Measurements from ENCODE around the gene VSIG4. TPM values are rescaled to one million over a fixed set of nuclear protein-coding genes. Genes with fewer than 3 reads are reported as not detected.

VSIG4 gene
- total and polyA plus RNA-seq, 7 experiments from 2014 or later, result 0.21 to 1.8 (median 0.89) TPM; not detected in 2

- CTCF ChIA-PET, result interaction anchor here (0.6 to 1.1 kb wide), 2 partner anchors 15 to 92 kb away, joined by 5 to 6 read pairs; no protein-coding TSS in a partner anchor
- Histone ChIP-seq H3K36me3 (ENCODE audit: control insufficient read depth in 2 of 3, insufficient read depth in 3 of 3, low read length in 3 of 3) (no peaks in the 10 kb centered on the region), H3K4me3 (ENCODE audit: low read length) (no peak overlapping the region), H3K4me1 (ENCODE audit: control insufficient read depth in 2 of 2, insufficient read depth in 2 of 2, low read length in 2 of 2) (peaks cover 12 to 62% of the 10 kb centered on the region in 2 donors), H3K27me3 (ENCODE audit: control insufficient read depth in 2 of 2, insufficient read depth in 2 of 2, low read length in 2 of 2) (no peaks in the 10 kb centered on the region), H3K27ac (ENCODE audit: low read depth, low read length) (no peak overlapping the region), H3K9me3 (ENCODE audit: control insufficient read depth in 2 of 3, low read length in 3 of 3) (no peaks in the 10 kb centered on the region)
- DNase-seq, result no peak
- H3K4me3 Mint-ChIP-seq, result peak overlapping the region in 8 of 10 donors; percentile 37 to 78 (median 58)
- H3K27me3 Mint-ChIP-seq, result no peaks in the 10 kb centered on the region
- POLR2A ChIA-PET, result interaction anchor here (0.7 to 1.1 kb wide), 2 partner anchors 21 to 301 kb away, joined by 3 read pairs; no protein-coding TSS in a partner anchor
- H3K9me3 Mint-ChIP-seq, result peaks cover 0 to 2% (median 0%) of the 10 kb centered on the region in 11 donors
- H3K36me3 Mint-ChIP-seq, result peaks cover 0 to 12% (median 0%) of the 10 kb centered on the region in 5 donors
- intact Hi-C loops (cut with micrococcal nuclease), result loop anchor here in 1 of 2 donors (2.0 kb wide), 1 partner anchor 16 kb away; no protein-coding TSS in a partner anchor
- ATAC-seq, result no peak
- peak overlapping the region in 8 of 9 donors; percentile 12 to 92 (median 76) for H3K27ac Mint-ChIP-seq
- H3K4me1 Mint-ChIP-seq, result peaks cover 37 to 73% (median 67%) of the 10 kb centered on the region in 7 donors
Measured at GRCh38 chrX:66000628-66001272, 39.1 kb downstream of the VSIG4 start.

- Mint-ChIP-seq H3K9me3 (peaks cover 0 to 2% (median 0%) of the 10 kb centered on the region in 11 donors), H3K27ac (peak overlapping the region in 5 of 9 donors; percentile 28 to 84 (median 71)), H3K4me1 (peaks cover 34 to 67% (median 62%) of the 10 kb centered on the region in 7 donors), H3K4me3 (peak overlapping the region in 5 of 10 donors; percentile 37 to 78 (median 65)), H3K27me3 (no peaks in the 10 kb centered on the region), H3K36me3 (peaks cover 0 to 12% (median 0%) of the 10 kb centered on the region in 5 donors)
- Histone ChIP-seq H3K27ac (ENCODE audit: low read depth, low read length) (no peak overlapping the region), H3K27me3 (ENCODE audit: control insufficient read depth in 2 of 2, insufficient read depth in 2 of 2, low read length in 2 of 2) (no peaks in the 10 kb centered on the region), H3K4me1 (ENCODE audit: control insufficient read depth in 2 of 2, insufficient read depth in 2 of 2, low read length in 2 of 2) (peaks cover 6 to 58% of the 10 kb centered on the region in 2 donors), H3K4me3 (ENCODE audit: low read length) (no peak overlapping the region), H3K36me3 (ENCODE audit: control insufficient read depth in 2 of 3, insufficient read depth in 3 of 3, low read length in 3 of 3) (no peaks in the 10 kb centered on the region), H3K9me3 (ENCODE audit: control insufficient read depth in 2 of 3, low read length in 3 of 3) (no peaks in the 10 kb centered on the region)
- ChIA-PET CTCF (interaction anchor here (1.1 kb wide), 2 partner anchors 14 to 15 kb away, joined by 3 to 6 read pairs; no protein-coding TSS in a partner anchor), POLR2A (interaction anchor here (0.7 kb wide), 1 partner anchor 351 kb away, joined by 8 read pairs; no protein-coding TSS in a partner anchor)
- intact Hi-C loops (cut with micrococcal nuclease), result loop anchor here in 1 of 2 donors (2.0 kb wide), 1 partner anchor 17 kb away; no protein-coding TSS in a partner anchor
- no peak for DNase-seq
- no peak for ATAC-seq
Measured at GRCh38 chrX:66000178-66000577, 39.7 kb downstream of the VSIG4 start.

GRCh38 chrX:65999563-66000148, 40.2 kb downstream of the VSIG4 start:
- H3K4me3 Mint-ChIP-seq, result peak overlapping the region in 7 of 10 donors; percentile 11 to 78 (median 37)
- H3K27me3 Mint-ChIP-seq, result no peaks in the 10 kb centered on the region
- Histone ChIP-seq H3K9me3 (ENCODE audit: control insufficient read depth in 2 of 3, low read length in 3 of 3) (no peaks in the 10 kb centered on the region), H3K4me3 (ENCODE audit: low read length) (no peak overlapping the region), H3K27ac (ENCODE audit: low read depth, low read length) (no peak overlapping the region), H3K4me1 (ENCODE audit: control insufficient read depth in 2 of 2, insufficient read depth in 2 of 2, low read length in 2 of 2) (peaks cover 1 to 53% of the 10 kb centered on the region in 2 donors), H3K27me3 (ENCODE audit: control insufficient read depth in 2 of 2, insufficient read depth in 2 of 2, low read length in 2 of 2) (no peaks in the 10 kb centered on the region), H3K36me3 (ENCODE audit: control insufficient read depth in 2 of 3, insufficient read depth in 3 of 3, low read length in 3 of 3) (no peaks in the 10 kb centered on the region)
- CTCF ChIA-PET, result interaction anchor here (1.1 kb wide), 1 partner anchor 14 kb away, joined by 3 read pairs; no protein-coding TSS in a partner anchor
- peaks cover 0 to 12% (median 0%) of the 10 kb centered on the region in 5 donors for H3K36me3 Mint-ChIP-seq
- intact Hi-C loops (cut with micrococcal nuclease), result loop anchor here in 1 of 2 donors (2.0 kb wide), 1 partner anchor 17 kb away; no protein-coding TSS in a partner anchor
- H3K9me3 Mint-ChIP-seq, result peaks cover 0 to 2% (median 0%) of the 10 kb centered on the region in 11 donors
- DNase-seq (no peak), ATAC-seq (no peak)
- H3K4me1 Mint-ChIP-seq, result peaks cover 28 to 65% (median 56%) of the 10 kb centered on the region in 7 donors
- POLR2A ChIA-PET, result interaction anchor here (0.7 kb wide), 1 partner anchor 351 kb away, joined by 8 read pairs; no protein-coding TSS in a partner anchor
- peak overlapping the region in 6 of 9 donors; percentile 28 to 74 (median 61) for H3K27ac Mint-ChIP-seq

GRCh38 chrX:65999029-65999562, 40.8 kb downstream of the VSIG4 start:
- Histone ChIP-seq H3K9me3 (ENCODE audit: control insufficient read depth in 2 of 3, low read length in 3 of 3) (no peaks in the 10 kb centered on the region), H3K4me1 (ENCODE audit: control insufficient read depth in 2 of 2, insufficient read depth in 2 of 2, low read length in 2 of 2) (peaks cover 0 to 48% of the 10 kb centered on the region in 2 donors), H3K27me3 (ENCODE audit: control insufficient read depth in 2 of 2, insufficient read depth in 2 of 2, low read length in 2 of 2) (no peaks in the 10 kb centered on the region), H3K4me3 (ENCODE audit: low read length) (no peak overlapping the region), H3K36me3 (ENCODE audit: control insufficient read depth in 2 of 3, insufficient read depth in 3 of 3, low read length in 3 of 3) (no peaks in the 10 kb centered on the region), H3K27ac (ENCODE audit: low read depth, low read length) (no peak overlapping the region)
- ChIA-PET CTCF (interaction anchor here (1.1 kb wide), 1 partner anchor 13 kb away, joined by 3 read pairs; no protein-coding TSS in a partner anchor), POLR2A (interaction anchor here (0.7 kb wide), 1 partner anchor 350 kb away, joined by 8 read pairs; no protein-coding TSS in a partner anchor)
- no peak for DNase-seq
- ATAC-seq, result no peak
- peak overlapping the region in 1 of 10 donors; percentile 65 for H3K4me3 Mint-ChIP-seq
- peaks cover 0 to 12% (median 0%) of the 10 kb centered on the region in 5 donors for H3K36me3 Mint-ChIP-seq
- peaks cover 0 to 2% (median 0%) of the 10 kb centered on the region in 11 donors for H3K9me3 Mint-ChIP-seq
- H3K4me1 Mint-ChIP-seq, result peaks cover 29 to 64% (median 54%) of the 10 kb centered on the region in 7 donors
- intact Hi-C loops (cut with micrococcal nuclease), result no loop called here
- H3K27me3 Mint-ChIP-seq, result no peaks in the 10 kb centered on the region
- H3K27ac Mint-ChIP-seq, result peak overlapping the region in 2 of 9 donors; percentile 19 to 71

- H3K9me3 Mint-ChIP-seq, result peaks cover 0 to 4% (median 0%) of the 10 kb centered on the region in 11 donors
- intact Hi-C loops (cut with micrococcal nuclease), result no loop called here
- H3K4me3 Mint-ChIP-seq, result no peak overlapping the region
- H3K27me3 ChIP-seq (ENCODE audit: control insufficient read depth in 2 of 2, insufficient read depth in 2 of 2, low read length in 2 of 2), result no peaks in the 10 kb centered on the region
- H3K27ac ChIP-seq (ENCODE audit: low read depth, low read length), result no peak overlapping the region
- peaks cover 30 to 58% (median 49%) of the 10 kb centered on the region in 7 donors for H3K4me1 Mint-ChIP-seq
- POLR2A ChIA-PET, result interaction anchor here (0.5 kb wide), 1 partner anchor 63 kb away, joined by 4 read pairs; no protein-coding TSS in a partner anchor
- ATAC-seq, result peak; percentile 90
- no peaks in the 10 kb centered on the region for H3K9me3 ChIP-seq (ENCODE audit: control insufficient read depth in 2 of 3, low read length in 3 of 3)
- peaks cover 0 to 38% of the 10 kb centered on the region in 2 donors for H3K4me1 ChIP-seq (ENCODE audit: control insufficient read depth in 2 of 2, insufficient read depth in 2 of 2, low read length in 2 of 2)
- H3K36me3 Mint-ChIP-seq, result peaks cover 0 to 19% (median 0%) of the 10 kb centered on the region in 5 donors
- DNase-seq, result no peak
- no peaks in the 10 kb centered on the region for H3K27me3 Mint-ChIP-seq
- CTCF ChIA-PET, result no interaction called here
- peak overlapping the region in 1 of 9 donors; percentile 54 for H3K27ac Mint-ChIP-seq
- H3K36me3 ChIP-seq (ENCODE audit: control insufficient read depth in 2 of 3, insufficient read depth in 3 of 3, low read length in 3 of 3), result no peaks in the 10 kb centered on the region
- H3K4me3 ChIP-seq (ENCODE audit: low read length), result no peak overlapping the region
Measured at GRCh38 chrX:65997978-65998717, 41.7 kb downstream of the VSIG4 start.

All from naive thymus-derived CD4-positive, alpha-beta T cell (primary cell).